22Rv1 (cell line): ENCODE results near the gene DPRX.

ENCODE experiments used
- H3K27ac ChIP-seq: fragments of 450-650 bp; 2 replicates; pipeline ENCODE4 v1.5.1; 2017
- CTCF ChIP-seq: fragments of 450-650 bp; IDR thresholded peaks from 2 replicates; pipeline ENCODE4 v1.5.1; 2017; ENCODE audit warnings: mild to moderate bottlenecking
- ZFX ChIP-seq: fragments of 450-650 bp; IDR thresholded peaks from 2 replicates; pipeline ENCODE4 v1.6.1; 2017; ENCODE audit warnings: antibody characterized with exemption, borderline replicate concordance

The DPRX gene

GRCh38 chr19:53644061-53644816 lies 12.4 kb downstream of the DPRX start:
- TF ChIP-seq ZFX (no peak), CTCF (no peak)
- H3K27ac ChIP-seq: no peak overlapping the region

- TF ChIP-seq CTCF (no peak), ZFX (no peak)
- H3K27ac ChIP-seq: no peak overlapping the region
Measured at GRCh38 chr19:53646144-53646543, 14.3 kb downstream of the DPRX start.

- no peak overlapping the region for H3K27ac ChIP-seq
- no peak for TF ChIP-seq CTCF
- no peak for TF ChIP-seq ZFX
Measured at GRCh38 chr19:53647350-53647749, 15.6 kb downstream of the DPRX start.

- TF ChIP-seq CTCF: no peak
- no peak for TF ChIP-seq ZFX
- H3K27ac ChIP-seq: no peak overlapping the region
Measured at GRCh38 chr19:53647792-53648191, 16.0 kb downstream of the DPRX start.

DNA sequence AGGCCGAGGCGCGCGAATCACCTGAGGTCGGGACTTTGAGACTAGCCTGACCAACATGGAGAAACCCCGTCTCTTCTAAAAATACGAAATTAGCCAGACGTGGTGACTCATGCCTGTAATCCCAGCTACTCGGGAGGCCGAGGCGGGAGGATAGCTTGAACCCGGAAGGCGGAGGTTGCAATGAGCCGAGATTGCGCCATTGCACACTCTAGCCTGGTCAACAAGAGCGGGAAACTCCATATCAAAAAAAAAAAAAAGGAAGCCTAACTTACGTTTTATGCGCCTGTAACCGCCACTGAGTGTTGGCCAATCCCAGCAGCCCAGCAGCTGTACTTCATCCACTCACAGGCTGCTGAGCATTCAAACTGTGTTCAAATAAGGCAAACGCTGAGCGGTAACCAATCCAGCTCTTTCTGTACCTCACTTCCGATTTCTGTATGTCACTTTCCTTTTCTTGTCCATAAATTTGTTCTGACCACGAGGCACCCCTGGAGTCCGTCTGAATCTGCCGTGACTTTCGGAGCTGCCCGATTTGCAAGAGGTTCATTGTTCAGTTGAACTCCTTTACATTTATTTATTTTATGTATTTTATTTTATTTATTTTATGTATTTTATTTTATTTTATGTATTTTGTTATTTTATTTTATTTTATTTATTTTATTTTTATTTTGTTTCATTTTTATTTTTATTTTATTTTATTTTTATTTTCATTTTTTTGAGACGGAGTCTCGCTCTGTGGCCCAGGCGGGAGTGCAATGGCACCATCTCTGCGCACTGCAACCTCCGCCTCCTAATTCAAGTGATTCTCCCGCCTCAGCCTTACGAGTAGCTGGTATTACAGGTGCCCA lies 18.2 kb downstream of the DPRX start:
- no peak overlapping the region for H3K27ac ChIP-seq
- TF ChIP-seq ZFX (no peak), CTCF (no peak)

DNA sequence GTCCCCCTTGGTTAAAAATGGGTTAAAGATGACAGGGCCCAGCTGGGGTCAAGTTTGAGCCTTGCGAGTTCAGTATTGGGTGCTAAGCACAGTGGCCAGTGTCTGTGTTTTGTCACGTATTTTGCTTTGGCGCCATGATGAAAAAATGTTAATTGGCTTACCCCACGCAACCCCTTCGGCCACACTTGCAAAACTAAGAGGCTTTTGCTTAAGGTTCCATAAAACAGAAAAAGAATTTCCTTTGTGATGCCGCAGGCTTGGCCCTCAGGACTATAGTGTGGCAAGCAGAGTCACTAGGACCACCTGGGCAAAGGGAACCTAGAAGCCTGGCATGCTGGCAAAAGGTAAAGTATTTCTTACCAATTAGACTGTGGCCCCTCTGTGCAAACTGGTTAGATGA lies 20.7 kb downstream of the DPRX start:
- TF ChIP-seq ZFX (no peak), CTCF (no peak)
- no peak overlapping the region for H3K27ac ChIP-seq
